Gastrocnemius medialis (tissue), 4 donors: Measurements from ENCODE around the gene ATXN1.

Source experiments
- POLR2A ChIP-seq, 2 donors: fragments of 450-650 bp; IDR thresholded peaks; one replicate each; pipeline ENCODE4 v1.6.1; 2017; ENCODE audit warnings: antibody characterized with exemption in 2 of 2, mild to moderate bottlenecking in 2 of 2, moderate library complexity in 2 of 2
- TF ChIP-seq, protein P1 (sequence below), 5 experiments: fragments of 450-650 bp in 3 of 5; fragments of 200-600 bp in 2 of 5; sonication (generic) in 2 of 5; IDR thresholded peaks in 4 of 5; conservative IDR thresholded peaks in 1 of 5; 1 replicate in 4 of 5; 2 replicates in 1 of 5; pipeline ENCODE4 v1.5.1; 2016 to 2019; ENCODE audit warnings: antibody characterized with exemption in 5 of 5, mild to moderate bottlenecking in 3 of 5, moderate library complexity in 3 of 5

- TF ChIP-seq, protein P1, sequence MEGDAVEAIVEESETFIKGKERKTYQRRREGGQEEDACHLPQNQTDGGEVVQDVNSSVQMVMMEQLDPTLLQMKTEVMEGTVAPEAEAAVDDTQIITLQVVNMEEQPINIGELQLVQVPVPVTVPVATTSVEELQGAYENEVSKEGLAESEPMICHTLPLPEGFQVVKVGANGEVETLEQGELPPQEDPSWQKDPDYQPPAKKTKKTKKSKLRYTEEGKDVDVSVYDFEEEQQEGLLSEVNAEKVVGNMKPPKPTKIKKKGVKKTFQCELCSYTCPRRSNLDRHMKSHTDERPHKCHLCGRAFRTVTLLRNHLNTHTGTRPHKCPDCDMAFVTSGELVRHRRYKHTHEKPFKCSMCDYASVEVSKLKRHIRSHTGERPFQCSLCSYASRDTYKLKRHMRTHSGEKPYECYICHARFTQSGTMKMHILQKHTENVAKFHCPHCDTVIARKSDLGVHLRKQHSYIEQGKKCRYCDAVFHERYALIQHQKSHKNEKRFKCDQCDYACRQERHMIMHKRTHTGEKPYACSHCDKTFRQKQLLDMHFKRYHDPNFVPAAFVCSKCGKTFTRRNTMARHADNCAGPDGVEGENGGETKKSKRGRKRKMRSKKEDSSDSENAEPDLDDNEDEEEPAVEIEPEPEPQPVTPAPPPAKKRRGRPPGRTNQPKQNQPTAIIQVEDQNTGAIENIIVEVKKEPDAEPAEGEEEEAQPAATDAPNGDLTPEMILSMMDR (IDR thresholded peaks at IDR 0.05 in 4 of 5, conservative IDR thresholded peaks at IDR 0.05 in 1 of 5) = no peak
- no peak for TF ChIP-seq POLR2A (IDR thresholded peaks at IDR 0.05)
Observed at GRCh38 chr6:16648003-16648402, 113.3 kb downstream of the ATXN1 start.
